GM19455 (cell line): Measurements from ENCODE around the gene BSPRY.
A peak's percentile ranks its signal among the peaks of the same experiment; 100 is the strongest.

ENCODE experiments used
- ATAC-seq: cut with Tn5 transposase; IDR thresholded peaks from one replicate; pipeline ENCODE4 v1.9.1; 2021; ENCODE audit not compliant: unreplicated experiment

The BSPRY gene

GRCh38 chr9:113349445-113350094 lies at the start of gene BSPRY:
Gene BSPRY, plus strand, starts transcription at chr9:113349541. Its CDS starts 39 bp downstream, at chr9:113349580.
- peak; percentile 42 for ATAC-seq

GRCh38 chr9:113299800-113300292 lies 49.5 kb upstream of the BSPRY start:
- ATAC-seq = no peak

DNA sequence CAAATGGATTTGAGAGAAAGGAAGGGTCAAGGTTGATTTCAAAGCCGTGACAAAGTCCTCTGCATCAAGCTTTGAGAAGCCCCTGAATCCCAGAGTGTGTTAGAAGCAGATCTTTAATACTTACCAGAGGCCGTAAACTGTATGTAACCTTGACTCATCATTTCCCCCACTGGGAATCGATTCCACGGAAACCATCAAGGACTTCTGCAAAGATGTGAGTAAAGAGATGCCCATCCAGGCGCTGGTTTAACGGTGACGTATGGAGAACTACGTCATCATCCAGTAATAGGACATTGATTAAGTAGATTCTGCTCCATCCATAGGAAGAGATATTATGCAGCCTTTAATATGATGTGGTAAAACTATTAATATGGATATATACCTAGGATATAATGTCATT lies 47.8 kb upstream of the BSPRY start:
- no peak for ATAC-seq

DNA sequence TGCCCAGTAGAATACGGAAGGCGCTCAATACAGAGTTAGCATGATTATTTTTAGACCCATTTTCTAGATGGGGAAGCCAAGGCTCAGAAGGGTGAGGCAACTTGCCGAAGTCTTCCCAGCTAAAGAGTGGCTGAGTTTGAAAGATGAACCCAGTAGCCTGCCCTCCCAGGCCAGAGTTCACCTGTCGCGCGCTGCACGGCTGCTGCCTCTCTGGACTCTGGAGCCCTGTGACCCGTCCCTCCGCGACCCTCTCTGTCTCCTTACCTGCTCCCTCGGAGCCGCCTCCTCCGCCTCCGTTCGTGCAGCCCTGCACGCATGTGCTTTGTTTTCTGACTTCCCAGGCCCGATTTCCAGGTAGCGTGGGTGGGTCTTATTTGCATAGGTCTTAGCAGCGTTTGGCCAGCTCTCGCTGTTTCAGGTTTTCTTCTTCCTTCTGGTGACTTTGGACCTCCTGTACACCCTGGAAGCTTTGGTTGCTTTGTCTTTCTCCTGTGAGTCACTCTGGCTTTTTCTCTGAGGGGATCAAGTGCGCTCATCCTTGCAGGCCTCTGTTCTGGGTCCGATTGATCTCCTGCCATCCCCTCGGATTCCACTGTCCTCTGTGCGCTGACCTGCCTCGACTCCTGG lies 46.4 kb upstream of the BSPRY start, which contains the start of gene RNF183:
RNF183 (minus strand) TSS at position 585 of the 627 bp plus-strand sequence. CDS start 5,192 bp downstream, outside the sequence.
- ATAC-seq = no peak

DNA sequence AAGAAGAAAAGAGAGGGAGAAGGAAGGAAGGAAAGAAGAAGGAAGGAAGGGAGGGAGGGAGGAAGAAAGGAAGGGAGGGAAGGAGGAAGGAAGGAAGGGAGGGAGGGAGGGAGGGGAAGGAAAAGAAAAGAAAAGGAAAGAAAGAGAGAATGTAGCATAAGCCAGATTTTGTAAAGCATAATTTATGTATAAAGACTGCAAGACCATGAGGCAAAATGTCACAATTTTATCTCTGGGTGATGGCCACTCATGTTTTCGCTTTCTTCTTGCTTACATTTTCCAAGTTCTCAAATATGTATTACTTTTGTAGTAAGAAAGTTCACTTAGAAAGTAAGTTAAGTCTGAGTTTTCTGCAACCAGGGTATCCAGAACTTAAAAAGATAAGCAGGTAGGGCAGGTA lies 42.8 kb upstream of the BSPRY start:
- ATAC-seq = no peak

GRCh38 chr9:113307396-113307975 lies 41.9 kb upstream of the BSPRY start:
- ATAC-seq = no peak

GRCh38 chr9:113309204-113309813 lies 40.0 kb upstream of the BSPRY start:
- no peak for ATAC-seq

- ATAC-seq = no peak
Measured at GRCh38 chr9:113310538-113310937, 38.8 kb upstream of the BSPRY start.

DNA sequence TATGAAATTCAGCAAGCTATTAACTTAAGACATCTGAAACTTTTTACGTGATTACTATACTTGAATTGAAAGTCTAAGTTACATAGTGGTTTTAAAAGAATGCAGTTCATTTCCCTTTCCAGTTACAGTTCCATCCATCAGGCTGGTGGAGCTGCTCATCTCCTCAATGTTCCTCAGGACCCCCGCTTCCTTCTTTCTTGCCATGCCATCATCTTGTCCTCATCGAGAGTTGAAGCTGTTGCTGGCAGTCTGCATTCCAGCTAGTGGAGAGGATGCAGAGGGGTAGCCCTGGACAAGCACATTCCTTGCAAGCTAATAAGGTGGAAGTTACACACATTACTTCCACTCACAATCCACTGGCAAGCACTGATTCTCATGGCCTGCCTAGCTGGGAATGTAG lies 37.4 kb upstream of the BSPRY start:
- ATAC-seq = no peak

DNA sequence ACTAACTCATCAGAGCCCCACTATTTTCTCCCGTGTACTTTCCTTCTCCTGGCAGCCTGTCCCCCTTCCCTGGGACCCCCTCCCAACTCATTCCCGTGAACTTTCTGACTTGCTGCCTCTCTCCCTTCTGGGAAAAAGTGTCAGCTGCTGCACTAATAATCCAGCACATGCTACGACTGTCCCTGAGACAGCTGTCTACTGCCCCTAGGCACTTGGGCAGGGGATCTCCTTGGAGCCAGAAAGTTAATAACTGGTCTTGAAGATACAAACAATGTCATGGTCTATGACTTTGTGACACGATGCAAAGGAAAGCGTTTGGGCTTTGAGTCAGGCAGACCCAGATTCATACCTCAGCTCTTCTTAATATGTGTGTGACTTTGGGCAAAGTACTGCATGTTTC lies 36.1 kb upstream of the BSPRY start:
- no peak for ATAC-seq

DNA sequence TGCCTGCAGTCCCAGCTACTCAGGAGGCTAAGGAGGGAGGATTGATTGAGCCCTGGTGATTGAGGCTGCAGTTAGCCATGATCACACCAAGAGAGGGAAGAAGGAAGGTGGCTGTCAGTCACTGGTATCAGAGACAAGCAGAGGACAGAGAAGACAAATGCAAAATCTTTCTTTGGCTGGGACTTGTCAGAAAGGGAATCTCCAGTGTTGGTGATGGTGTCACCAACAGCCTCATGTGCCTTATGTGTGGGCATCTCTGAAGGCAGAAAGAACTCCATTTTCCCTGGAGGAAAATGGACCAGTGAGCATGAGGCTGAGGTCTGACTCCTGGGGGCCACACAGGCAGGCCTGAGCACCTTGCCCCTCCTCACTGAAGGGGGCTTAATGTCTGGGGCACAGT lies 34.1 kb upstream of the BSPRY start:
- ATAC-seq = no peak

DNA sequence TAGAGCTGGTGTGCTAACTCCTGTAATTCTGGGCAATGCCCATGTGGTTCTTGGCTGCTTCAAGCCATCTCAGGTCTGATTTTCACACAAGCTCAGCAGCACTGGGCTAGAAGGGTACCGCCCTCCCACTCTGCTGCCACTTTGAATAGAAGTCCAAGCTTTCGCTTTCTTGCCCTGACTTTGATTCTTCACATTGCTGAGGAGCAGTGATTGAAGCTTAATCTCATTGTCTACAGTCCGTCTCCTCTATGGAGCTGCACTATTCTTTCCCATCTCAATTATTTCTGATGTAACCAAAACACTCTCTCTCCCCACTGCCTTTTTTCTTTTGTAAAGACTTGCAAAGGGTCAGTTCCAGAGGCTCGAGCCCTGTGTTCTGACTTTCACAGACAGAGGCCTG lies 33.3 kb upstream of the BSPRY start:
- ATAC-seq = no peak

- no peak for ATAC-seq
Measured at GRCh38 chr9:113317777-113318176, 31.6 kb upstream of the BSPRY start.

DNA sequence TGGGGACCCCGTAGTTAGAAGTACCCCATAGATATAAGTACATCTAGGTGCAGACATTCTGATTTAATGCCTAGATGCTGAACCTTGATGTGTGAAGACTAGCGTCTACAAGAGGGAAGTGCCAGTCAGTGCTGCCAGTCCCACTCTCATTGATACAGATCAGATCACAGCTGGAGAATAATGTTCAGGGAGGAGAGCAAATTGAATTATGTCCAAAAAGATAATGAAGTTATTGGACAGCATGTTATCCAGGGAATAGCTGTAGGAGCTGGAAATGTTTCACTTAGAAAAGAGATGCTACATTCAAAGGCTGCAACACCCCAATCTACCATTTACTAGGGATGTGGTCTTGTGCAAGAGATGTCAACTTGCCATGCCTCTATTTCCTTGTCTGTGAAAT lies 30.3 kb upstream of the BSPRY start:
- ATAC-seq = no peak

DNA sequence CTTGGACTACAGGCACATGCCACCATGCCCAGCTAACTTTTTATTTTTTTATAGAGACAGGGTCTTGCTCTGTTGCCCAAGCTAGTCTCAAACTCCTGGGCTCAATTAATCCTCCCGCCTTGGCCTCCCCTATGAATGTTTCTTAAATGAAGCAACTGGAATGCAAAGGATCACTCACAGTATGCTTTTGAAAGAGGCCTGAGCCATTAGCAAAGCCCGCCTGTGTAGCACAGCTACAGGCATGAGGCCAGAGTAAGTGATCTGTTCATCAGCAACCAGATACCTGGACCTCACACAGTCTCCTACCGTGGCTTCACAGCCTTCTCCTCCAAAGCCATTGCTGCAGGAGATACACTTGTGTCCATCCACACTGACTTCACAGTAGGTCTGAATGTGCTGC lies 29.3 kb upstream of the BSPRY start:
- ATAC-seq = no peak

- ATAC-seq = no peak
Measured at GRCh38 chr9:113322671-113323070, 26.7 kb upstream of the BSPRY start.

DNA sequence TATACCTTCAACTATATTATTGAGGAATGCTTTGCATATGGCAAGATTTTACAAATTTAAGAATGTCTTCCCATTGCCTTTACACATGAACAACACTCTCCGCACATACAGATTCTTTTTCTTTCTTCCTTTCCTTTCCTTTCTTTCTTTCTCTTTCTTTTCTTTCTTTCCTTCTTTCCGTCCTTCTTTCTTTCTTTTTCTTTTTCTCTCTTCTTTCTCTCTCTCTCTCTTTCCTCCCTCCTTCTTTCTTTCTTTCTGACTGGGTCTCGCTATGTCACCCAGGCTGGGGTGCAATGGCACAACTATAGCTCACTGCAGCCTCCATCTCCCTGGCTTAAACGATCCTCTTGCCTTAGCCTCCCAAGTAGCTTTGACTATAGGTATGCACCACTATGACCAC lies 23.1 kb upstream of the BSPRY start:
- ATAC-seq = no peak

- ATAC-seq = no peak
Measured at GRCh38 chr9:113328045-113328782, 21.1 kb upstream of the BSPRY start.

DNA sequence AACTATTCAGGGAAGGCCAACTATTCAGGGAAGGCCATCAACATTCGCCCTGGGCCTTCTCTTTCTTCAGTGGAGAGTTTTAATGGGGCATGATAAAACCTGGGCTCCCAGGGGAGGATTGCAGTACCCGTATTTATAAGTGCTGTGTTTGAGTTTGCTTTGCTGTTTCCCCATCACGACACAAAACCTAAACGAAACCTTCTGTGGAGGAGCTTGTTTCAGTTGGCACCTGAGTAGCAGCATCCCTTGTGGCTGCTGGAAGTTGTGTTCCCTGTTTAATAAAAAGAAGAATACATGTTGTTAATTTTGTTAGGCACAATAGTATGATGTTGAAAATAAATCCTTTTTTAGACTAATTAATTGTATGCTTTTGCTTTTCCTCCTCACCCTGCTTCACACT lies 17.6 kb upstream of the BSPRY start:
- ATAC-seq = no peak

DNA sequence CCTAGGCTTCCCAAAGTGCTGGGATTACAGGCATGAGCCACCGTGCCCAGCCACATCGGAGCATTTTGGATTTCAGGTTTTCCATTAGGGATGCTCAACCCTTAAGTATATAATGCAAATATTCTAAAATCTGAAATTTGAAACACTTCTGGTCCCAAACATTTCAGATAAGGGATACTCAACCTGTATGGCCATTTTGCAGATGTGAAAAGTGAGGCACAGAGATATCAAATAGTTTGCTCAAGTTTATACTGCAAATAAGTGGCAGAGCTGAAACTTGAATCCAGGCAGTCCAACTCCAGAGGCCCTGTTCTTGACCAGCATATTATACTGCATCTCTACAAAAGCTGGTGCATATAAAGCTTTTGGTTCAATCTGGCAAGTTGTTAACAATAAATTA lies 11.6 kb upstream of the BSPRY start:
- ATAC-seq = no peak

GRCh38 chr9:113340011-113340699 lies 9.2 kb upstream of the BSPRY start, which contains the start of gene WDR31:
Gene WDR31, minus strand, starts transcription at chr9:113340275. Its CDS starts 8,253 bp downstream, at chr9:113332022.
- peak; percentile 99 for ATAC-seq
